ENCODE measurements around the gene ABCA2. TPM values are rescaled to one million over a fixed set of nuclear protein-coding genes. Genes with fewer than 3 reads are reported as not detected.
A peak's percentile ranks its signal among the peaks of the same experiment; 100 is the strongest.

ABCA2 gene
- total and polyA plus RNA-seq, 9 of the 15 experiments (the other 6 are each of a cell fraction or from before 2014, with no cell fraction given), result 0.69 to 16.3 (median 6.1) TPM; not detected in 2

GRCh38 chr9:136961279-136962065 is 66.6 kb downstream of the ABCA2 start:
- WGBS (ENCODE audit: insufficient coverage, low coverage, missing lambda C conversion rate), result 65% methylated on average over 18 of the region's 23 CpGs
- in situ Hi-C loops (cut with MboI), result no loop called here
- H3K4me2 ChIP-seq (ENCODE audit: insufficient read depth, low read length), result no peak overlapping the region
- H3K4me1 ChIP-seq (replicated peaks in 1 of 2; ENCODE audit: control insufficient read depth in 2 of 2, insufficient read depth in 2 of 2, low read length in 2 of 2), result peaks cover 26 to 77% of the 10 kb centered on the region in 2 experiments; a peak in 4 of 5 replicates
- no peaks in the 10 kb centered on the region for H3K9me1 ChIP-seq (ENCODE audit: control insufficient read depth, insufficient read depth, low read length)
- no peak overlapping the region for H2AFZ ChIP-seq (ENCODE audit: low read depth, low read length)
- BruUV-seq (replicated peaks), result no TSS peak
- no peak overlapping the region for H3K4me3 ChIP-seq
- ATAC-seq (no peak), FAIRE-seq (no peak), DNase-seq (ENCODE audit: extremely low read depth in 1 of 4, low spot score in 3 of 4) (no peak)
- POLR2A ChIA-PET, result interaction anchor here (1.1 kb wide), 1 partner anchor 8 kb away, joined by 3 read pairs; no protein-coding TSS in a partner anchor
- no peaks in the 10 kb centered on the region for H3K36me3 ChIP-seq (ENCODE audit: control insufficient read depth, insufficient read depth, low read length)
- H3K27ac ChIP-seq (ENCODE audit: extremely low read depth, low read depth, low read length), result no peak overlapping the region
- TF ChIP-seq, protein P1, sequence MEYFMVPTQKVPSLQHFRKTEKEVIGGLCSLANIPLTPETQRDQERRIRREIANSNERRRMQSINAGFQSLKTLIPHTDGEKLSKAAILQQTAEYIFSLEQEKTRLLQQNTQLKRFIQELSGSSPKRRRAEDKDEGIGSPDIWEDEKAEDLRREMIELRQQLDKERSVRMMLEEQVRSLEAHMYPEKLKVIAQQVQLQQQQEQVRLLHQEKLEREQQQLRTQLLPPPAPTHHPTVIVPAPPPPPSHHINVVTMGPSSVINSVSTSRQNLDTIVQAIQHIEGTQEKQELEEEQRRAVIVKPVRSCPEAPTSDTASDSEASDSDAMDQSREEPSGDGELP (CRISPR knock-in tag; IDR thresholded peaks at IDR 0.05; ENCODE audit: borderline replicate concordance), result peak; percentile 22; the same call in 1 of the 2 replicates
- TF ChIP-seq ZBTB7A (IDR thresholded peaks at IDR 0.05; ENCODE audit: borderline replicate concordance, control insufficient read depth, low read depth, low read length) (peak; percentile 32; the same call in 1 of the 2 replicates), SIN3A (IDR thresholded peaks at IDR 0.05; ENCODE audit: borderline replicate concordance in 2 of 2, control insufficient read depth in 1 of 2, low read depth in 2 of 2, low read length in 2 of 2) (no peak)
- no peaks in the 10 kb centered on the region for H3K9me3 ChIP-seq (replicated peaks; ENCODE audit: control insufficient read depth, insufficient read depth, low read depth, low read length)
- CTCF ChIA-PET (ENCODE audit: low intra/inter-chr PET ratio), result interaction anchor here (0.6 kb wide), 1 partner anchor 84 kb away, joined by 3 read pairs; the partner anchor contains the start of gene NPDC1
- peak overlapping the region in 1 of 2 experiments; percentile 74; a peak in 2 of 4 replicates for H3K9ac ChIP-seq (ENCODE audit: insufficient read depth in 1 of 2, low read depth in 2 of 2, low read length in 2 of 2)
- no peaks in the 10 kb centered on the region for H4K20me1 ChIP-seq (replicated peaks; ENCODE audit: control insufficient read depth, insufficient read depth, low read length)
- H3K79me2 ChIP-seq (ENCODE audit: control insufficient read depth, insufficient read depth, low read length), result no peaks in the 10 kb centered on the region
- H3K27me3 ChIP-seq (ENCODE audit: control insufficient read depth in 2 of 2, insufficient read depth in 2 of 2, low read length in 2 of 2), result no peaks in the 10 kb centered on the region
- intact Hi-C loops (cut with micrococcal nuclease), result no loop called here
